HL-60 (cell line): Measurements from ENCODE around the gene SPATA31D4.

Experiments
- DNase-seq, 2 experiments: peaks; one replicate each; pipeline ENCODE4 v3.0.0-alpha.2; 2010 to 2020; ENCODE audit warnings: low read depth in 1 of 2, low spot score in 1 of 2
- H3K27ac ChIP-seq: fragments of 250-450 bp; sonication (Bioruptor Pico); replicated peaks from 2 replicates; pipeline ENCODE4 v1.5.1; 2020; ENCODE audit warnings: mild to moderate bottlenecking, moderate library complexity
- H3K27me3 ChIP-seq: fragments of 250-450 bp; sonication (Bioruptor Pico); 2 replicates; pipeline ENCODE4 v1.5.1; 2021; ENCODE audit warnings: mild to moderate bottlenecking, moderate library complexity; ENCODE audit not compliant: insufficient read depth, poor library complexity, severe bottlenecking
- H3K4me3 ChIP-seq: replicated peaks from 2 replicates; pipeline ENCODE4 v1.5.1; 2011; ENCODE audit warnings: mild to moderate bottlenecking, control low read depth, low read length; ENCODE audit not compliant: insufficient read depth
- GABPA ChIP-seq: IDR thresholded peaks from 2 replicates; pipeline ENCODE4 v1.6.1; 2012; ENCODE audit warnings: low read depth
- POLR2AphosphoS5 ChIP-seq: IDR thresholded peaks from 2 replicates; pipeline ENCODE4 v1.6.1; 2012; ENCODE audit warnings: low read depth
- REST ChIP-seq: IDR thresholded peaks from 2 replicates; pipeline ENCODE4 v1.6.1; 2012; ENCODE audit warnings: low read depth; ENCODE audit not compliant: insufficient replicate concordance
- SPI1 ChIP-seq: IDR thresholded peaks from 2 replicates; pipeline ENCODE4 v1.6.1; 2012; ENCODE audit warnings: low read depth, mild to moderate bottlenecking, borderline replicate concordance
- TF ChIP-seq, protein P1 (sequence below): IDR thresholded peaks from one replicate; pipeline ENCODE4 v1.5.1; 2011; ENCODE audit warnings: low read length, control low read depth, inconsistent platforms; ENCODE audit not compliant: insufficient read depth

The SPATA31D4 gene

DNA sequence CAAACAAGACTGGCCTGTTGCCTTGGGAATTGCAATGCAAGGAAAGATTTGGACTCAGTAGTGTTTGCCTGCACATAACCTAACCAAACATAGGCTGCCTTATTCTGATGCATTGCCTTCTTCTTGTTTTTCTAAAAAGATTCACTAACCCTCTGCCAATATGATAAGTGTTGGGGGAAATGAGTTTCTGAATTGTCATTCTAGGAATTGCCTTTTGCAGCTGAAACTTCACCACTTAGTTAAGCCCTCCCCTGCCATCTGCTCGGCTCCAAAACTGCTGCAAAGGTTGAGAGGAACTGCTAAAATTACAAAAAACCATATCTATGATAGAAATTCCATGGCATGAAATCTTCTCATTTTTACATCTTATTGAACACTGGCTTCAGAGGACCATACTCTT is 41.6 kb upstream of the SPATA31D4 start:
- H3K27ac ChIP-seq = no peak overlapping the region
- TF ChIP-seq POLR2AphosphoS5 = no peak
- TF ChIP-seq REST = no peak
- TF ChIP-seq, protein P1, sequence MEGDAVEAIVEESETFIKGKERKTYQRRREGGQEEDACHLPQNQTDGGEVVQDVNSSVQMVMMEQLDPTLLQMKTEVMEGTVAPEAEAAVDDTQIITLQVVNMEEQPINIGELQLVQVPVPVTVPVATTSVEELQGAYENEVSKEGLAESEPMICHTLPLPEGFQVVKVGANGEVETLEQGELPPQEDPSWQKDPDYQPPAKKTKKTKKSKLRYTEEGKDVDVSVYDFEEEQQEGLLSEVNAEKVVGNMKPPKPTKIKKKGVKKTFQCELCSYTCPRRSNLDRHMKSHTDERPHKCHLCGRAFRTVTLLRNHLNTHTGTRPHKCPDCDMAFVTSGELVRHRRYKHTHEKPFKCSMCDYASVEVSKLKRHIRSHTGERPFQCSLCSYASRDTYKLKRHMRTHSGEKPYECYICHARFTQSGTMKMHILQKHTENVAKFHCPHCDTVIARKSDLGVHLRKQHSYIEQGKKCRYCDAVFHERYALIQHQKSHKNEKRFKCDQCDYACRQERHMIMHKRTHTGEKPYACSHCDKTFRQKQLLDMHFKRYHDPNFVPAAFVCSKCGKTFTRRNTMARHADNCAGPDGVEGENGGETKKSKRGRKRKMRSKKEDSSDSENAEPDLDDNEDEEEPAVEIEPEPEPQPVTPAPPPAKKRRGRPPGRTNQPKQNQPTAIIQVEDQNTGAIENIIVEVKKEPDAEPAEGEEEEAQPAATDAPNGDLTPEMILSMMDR = no peak
- no peak for TF ChIP-seq GABPA
- no peak for TF ChIP-seq SPI1
- H3K27me3 ChIP-seq = no peaks in the 10 kb centered on the region
- H3K4me3 ChIP-seq = no peak overlapping the region
- DNase-seq = no peak

DNA sequence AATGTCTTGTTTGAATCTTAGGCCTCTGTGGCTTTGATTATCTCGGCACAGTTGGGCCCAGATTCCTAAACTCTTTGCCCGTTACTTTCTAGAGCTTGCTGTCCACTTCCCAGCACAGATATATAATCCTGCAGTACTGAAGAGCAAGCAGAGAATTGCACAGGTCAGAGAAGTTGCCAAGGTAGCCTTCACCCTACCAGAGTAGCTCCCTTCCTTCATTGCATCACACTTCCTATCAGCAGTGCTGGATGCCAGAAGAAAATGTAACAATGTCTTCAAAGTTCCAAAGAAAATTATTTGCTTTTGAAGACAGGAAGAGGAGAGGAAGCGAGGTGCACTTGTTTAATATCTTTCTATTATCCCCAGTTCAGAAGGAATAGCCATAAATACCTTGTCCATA is 38.1 kb upstream of the SPATA31D4 start:
- Histone ChIP-seq H3K27ac (no peak overlapping the region), H3K4me3 (no peak overlapping the region), H3K27me3 (no peaks in the 10 kb centered on the region)
- DNase-seq = no peak
- TF ChIP-seq REST (no peak), SPI1 (no peak), POLR2AphosphoS5 (no peak), GABPA (no peak)
- TF ChIP-seq, protein P1 = no peak

DNA sequence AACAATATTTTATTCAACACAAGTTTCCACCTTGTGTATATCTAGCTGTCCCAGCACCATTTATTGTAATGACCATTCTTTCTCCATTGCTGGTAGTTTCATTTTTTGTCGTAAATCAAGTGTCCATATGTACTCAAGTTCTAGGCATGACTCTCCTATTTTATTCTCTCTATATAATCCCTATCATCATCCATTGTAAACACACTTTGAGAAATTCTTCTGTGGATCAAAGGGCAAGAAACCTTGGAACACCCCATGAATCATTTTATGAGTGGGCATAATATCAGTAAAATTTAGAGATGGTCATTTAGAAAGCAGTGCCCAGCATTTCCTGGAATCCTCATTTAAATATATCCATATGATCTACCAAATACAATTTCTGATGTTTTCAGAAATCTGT is 35.8 kb upstream of the SPATA31D4 start:
- no peak for TF ChIP-seq GABPA
- Histone ChIP-seq H3K4me3 (no peak overlapping the region), H3K27ac (no peak overlapping the region)

DNA sequence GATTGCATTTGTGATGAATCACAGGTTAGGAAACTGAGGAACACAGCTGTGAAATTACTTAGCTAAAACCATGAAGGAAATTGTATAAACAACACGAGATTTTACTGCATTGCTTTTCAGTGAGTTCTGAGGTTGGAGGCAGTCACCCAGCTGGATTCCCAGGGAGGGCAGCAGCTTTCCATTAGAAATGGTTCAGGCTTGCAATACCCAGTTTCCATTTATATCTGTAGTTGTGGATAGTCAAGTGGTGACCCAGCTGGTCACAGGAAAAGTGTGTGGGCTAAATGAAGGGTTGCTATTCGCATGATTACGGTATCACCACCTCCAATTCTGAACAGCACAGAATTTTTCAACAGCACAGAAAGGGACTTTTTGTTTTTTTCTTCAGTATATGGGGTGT is 34.3 kb upstream of the SPATA31D4 start:
- Histone ChIP-seq H3K27me3 (no peaks in the 10 kb centered on the region), H3K27ac (no peak overlapping the region), H3K4me3 (no peak overlapping the region)
- DNase-seq = no peak
- no peak for TF ChIP-seq REST
- no peak for TF ChIP-seq GABPA
- TF ChIP-seq, protein P1 = no peak

More for the DNA sequence above, 35.8 kb upstream of the SPATA31D4 start:
- H3K27me3 ChIP-seq = no peaks in the 10 kb centered on the region
- no peak for DNase-seq
